Lung (tissue), 12 donors: ENCODE data around the gene HOXD9. TPM values are rescaled to one million over a fixed set of nuclear protein-coding genes. Genes with fewer than 3 reads are reported as not detected.

Source experiments
- ATAC-seq: fragments of 200-7000 bp; cut with Tn5 transposase; one replicate; pipeline ENCODE4 v1.9.1; 2020; ENCODE audit warnings: moderate number of reproducible peaks; ENCODE audit not compliant: insufficient read depth, low FRiP score
- DNase-seq, 3 donors: peaks; one replicate each; pipeline ENCODE4 v3.0.0-alpha.2; 2013 to 2017
- H3K27ac ChIP-seq, 2 donors: one replicate each; pipeline ENCODE4 v1.5.1; 2013; ENCODE audit warnings: mild to moderate bottlenecking in 2 of 2, moderate library complexity in 2 of 2, control low read depth in 1 of 2, inconsistent platforms in 1 of 2, low read depth in 1 of 2, low read length in 1 of 2
- H3K27me3 ChIP-seq, 3 donors: one replicate each; pipeline ENCODE4 v1.5.1; 2013; ENCODE audit warnings: low read length in 2 of 3; ENCODE audit not compliant: control insufficient read depth in 3 of 3, insufficient read depth in 3 of 3
- H3K36me3 ChIP-seq, 4 donors: one replicate each; pipeline ENCODE4 v1.5.1; 2013; ENCODE audit warnings: low read length in 4 of 4, mild to moderate bottlenecking in 1 of 4, moderate library complexity in 1 of 4; ENCODE audit not compliant: control insufficient read depth in 4 of 4, insufficient read depth in 4 of 4
- H3K4me1 ChIP-seq, 5 donors: one replicate each; pipeline ENCODE4 v1.5.1; 2013; ENCODE audit warnings: low read length in 5 of 5, mild to moderate bottlenecking in 2 of 5, moderate library complexity in 1 of 5; ENCODE audit not compliant: control insufficient read depth in 5 of 5, insufficient read depth in 5 of 5
- H3K4me3 ChIP-seq: one replicate; pipeline ENCODE4 v1.5.1; 2013; ENCODE audit warnings: mild to moderate bottlenecking, control low read depth, moderate library complexity
- H3K9ac ChIP-seq, 2 donors: one replicate each; pipeline ENCODE4 v1.5.1; 2013; ENCODE audit warnings: low read length in 2 of 2, control low read depth in 1 of 2; ENCODE audit not compliant: insufficient read depth in 1 of 2
- H3K9me3 ChIP-seq, 4 donors: one replicate each; pipeline ENCODE4 v1.5.1; 2013; ENCODE audit warnings: low read length in 3 of 4, mild to moderate bottlenecking in 1 of 4, moderate library complexity in 1 of 4; ENCODE audit not compliant: control insufficient read depth in 4 of 4, insufficient read depth in 3 of 4
- CTCF ChIP-seq: IDR thresholded peaks from 2 replicates; pipeline ENCODE4 v1.5.1; 2012; ENCODE audit warnings: mild to moderate bottlenecking; ENCODE audit errors: control extremely low read depth, extremely low read depth
- WGBS, 2 donors: extraction: QIAGEN DNeasy Blood & Tissue Kit; methylation state at CpG; one replicate each; pipeline ENCODE4 v1.1.7; 2013; 5-methylcytosine and 5-hydroxymethylcytosine counted together
- polyA plus RNA-seq, 2 donors: library from polyadenylated mRNA; stranded (reverse); fragments of 200-250 nt; gene quantifications; one replicate each; pipeline ENCODE4 v1.2.1, GENCODE V29; 2013
- total RNA-seq, 2 donors: library from RNA; depleted of rRNA in 1 of 2; stranded (reverse); fragments of >200 nt in 1 of 2; gene quantifications; one replicate each; pipeline ENCODE4 v1.2.1, GENCODE V29; 2014 to 2021
- donor health status: control.
- donor health status: control.
- donor health status: Bipolar disorder and iron deficiency.
- donor health status: healthy.
- donor health status: DM: yes; HTN: yes; CAD: no.

HOXD9 gene
- total and polyA plus RNA-seq, 4 donors = 0.29 to 0.80 (median 0.51) TPM

- TF ChIP-seq CTCF = no peak
- H3K36me3 ChIP-seq = no peaks in the 10 kb centered on the region
- peaks cover 0 to 7% (median 0%) of the 10 kb centered on the region in 4 donors for H3K9me3 ChIP-seq
- ATAC-seq (no peak), DNase-seq (no peak)
- peaks cover 23 to 85% (median 84%) of the 10 kb centered on the region in 3 donors for H3K27me3 ChIP-seq
- H3K9ac ChIP-seq = no peak overlapping the region
- H3K4me3 ChIP-seq = no peak overlapping the region
- H3K4me1 ChIP-seq = peaks cover 0 to 15% (median 8%) of the 10 kb centered on the region in 5 donors
- WGBS, 2 donors = 19 to 22% methylated on average over 4 of the region's 4 CpGs
- H3K27ac ChIP-seq = no peak overlapping the region
Observed at GRCh38 chr2:176127774-176128072, 5.2 kb downstream of the HOXD9 start.

GRCh38 chr2:176128172-176128981 is 5.9 kb downstream of the HOXD9 start:
- Histone ChIP-seq H3K9ac (no peak overlapping the region), H3K36me3 (no peaks in the 10 kb centered on the region), H3K4me1 (peaks cover 0 to 9% (median 5%) of the 10 kb centered on the region in 5 donors), H3K27me3 (peaks cover 23 to 89% (median 88%) of the 10 kb centered on the region in 3 donors), H3K27ac (no peak overlapping the region), H3K9me3 (peaks cover 0 to 4% (median 0%) of the 10 kb centered on the region in 4 donors), H3K4me3 (no peak overlapping the region)
- DNase-seq (peak; percentile 59 to 73 (median 68)), ATAC-seq (no peak)
- 8 to 13% methylated on average over 49 of the region's 49 CpGs for WGBS, 2 donors
- no peak for TF ChIP-seq CTCF

- H3K27ac ChIP-seq = no peak within 1 kb of the TSS
- H3K27me3 ChIP-seq = peaks cover 23 to 89% (median 88%) of the 10 kb centered on the region in 3 donors
- no peak for TF ChIP-seq CTCF
- no peak for ATAC-seq
- 3 to 4% methylated on average over 62 to 64 of the region's 64 CpGs for WGBS, 2 donors
- H3K4me3 ChIP-seq = no peak within 1 kb of the TSS
- no peaks in the 10 kb centered on the region for H3K36me3 ChIP-seq
- H3K9me3 ChIP-seq = peaks cover 0 to 4% (median 0%) of the 10 kb centered on the region in 4 donors
- H3K9ac ChIP-seq = no peak within 1 kb of the TSS
- H3K4me1 ChIP-seq = peaks cover 0 to 8% (median 5%) of the 10 kb centered on the region in 5 donors
- DNase-seq = peak in 2 of 3 donors; percentile 66 to 76
Observed at GRCh38 chr2:176128982-176129796, 6.7 kb downstream of the HOXD9 start, which contains the start of gene HOXD8. HOXD8 (plus strand) TSS chr2:176129705; CDS start chr2:176130367, 662 bp downstream.
